Pancreas (tissue), 10 donors: ENCODE results near the gene MYH13. TPM values are rescaled to one million over a fixed set of nuclear protein-coding genes. Genes with fewer than 3 reads are reported as not detected.

ENCODE experiments used
- ATAC-seq, 4 donors: fragments of 200-7000 bp; cut with Tn5 transposase; one replicate each; pipeline versions ENCODE4 v1.8.0 to v1.9.1; 2020; ENCODE audit warnings: mild to moderate bottlenecking in 4 of 4, moderate library complexity in 4 of 4
- DNase-seq, 6 donors: peaks; one replicate each; pipeline ENCODE4 v3.0.0-alpha.2; 2020
- FAIRE-seq: peaks from 2 replicates; lab custom pipeline; 2012; peaks lifted over from hg19 to GRCh38; lab: Jason Lieb, UNC
- H3K27ac ChIP-seq, 4 donors: fragments of 200-600 bp; sonication (generic); 1 replicate in 3 of 4; 2 replicates in 1 of 4; pipeline versions ENCODE4 v1.5.0 to v1.8.0; 2020
- H3K27me3 ChIP-seq, 4 donors: fragments of 200-600 bp; one replicate each; pipeline ENCODE4 v1.8.0; 2021
- H3K36me3 ChIP-seq, 3 donors: fragments of 200-600 bp; sonication (generic) in 1 of 3; one replicate each; pipeline versions ENCODE4 v1.5.0 to v1.8.0; 2020 to 2021
- H3K4me1 ChIP-seq, 3 donors: fragments of 200-600 bp; one replicate each; pipeline ENCODE4 v1.8.0; 2021
- H3K4me3 ChIP-seq, 4 donors: fragments of 200-600 bp; sonication (generic) in 2 of 4; one replicate each; pipeline versions ENCODE4 v1.5.0 to v1.8.0; 2020 to 2021
- H3K9me3 ChIP-seq, 4 donors: fragments of 200-600 bp; one replicate each; pipeline ENCODE4 v1.8.0; 2021
- WGBS, 2 donors: extraction: QIAGEN DNeasy Blood & Tissue Kit; methylation state at CpG; one replicate each; pipeline ENCODE4 v1.1.7; 2013; 5-methylcytosine and 5-hydroxymethylcytosine counted together
- intact Hi-C, 3 donors: fragments of 100-400 bp; cut with DNase I; formaldehyde crosslinking; loops; one replicate each; pipeline versions ENCODE4 v1.11.1 to v1.14.2; 2022
- polyA plus RNA-seq, 2 donors: library from polyadenylated mRNA; stranded (reverse); fragments of 200-250 nt; gene quantifications; one replicate each; pipeline ENCODE4 v1.2.3, GENCODE V29; 2013
- total RNA-seq, 6 donors: library from RNA; stranded (reverse); fragmentation: NEBNext Ultra II Directional in 4 of 6; extraction: Animal tissue kit (Norgen Biotek cat#: 25700) in 4 of 6; gene quantifications; one replicate each; pipeline versions ENCODE4 v1.2.1 to v1.2.4, GENCODE V29; 2021 to 2023
- TF ChIP-seq, protein P1 (sequence below), 4 donors: fragments of 200-600 bp; sonication (generic) in 3 of 4; IDR thresholded peaks; one replicate each; pipeline versions ENCODE4 v1.5.0 to v1.8.0; 2021; ENCODE audit warnings: antibody characterized with exemption in 4 of 4
- donor health status: healthy with polysubstance abuse.
- donor health status: DM: no; HTN: no; CAD: no; lungs with moderate emphysema.
- donor health status: DM: no; HTN: no; CAD: no.
- donor health status: control.
- donor health status: control.
- donor health status: Bipolar disorder and iron deficiency.
- donor health status: DM: yes; HTN: yes; CAD: no.
- donor health status: DM: no; HTN: no; CAD: no.
- donor health status: DM: no; HTN: no; CAD: no.
- donor health status: DM: yes; HTN: yes; CAD: no.

The MYH13 gene
- total and polyA plus RNA-seq, 8 donors = not detected

DNA sequence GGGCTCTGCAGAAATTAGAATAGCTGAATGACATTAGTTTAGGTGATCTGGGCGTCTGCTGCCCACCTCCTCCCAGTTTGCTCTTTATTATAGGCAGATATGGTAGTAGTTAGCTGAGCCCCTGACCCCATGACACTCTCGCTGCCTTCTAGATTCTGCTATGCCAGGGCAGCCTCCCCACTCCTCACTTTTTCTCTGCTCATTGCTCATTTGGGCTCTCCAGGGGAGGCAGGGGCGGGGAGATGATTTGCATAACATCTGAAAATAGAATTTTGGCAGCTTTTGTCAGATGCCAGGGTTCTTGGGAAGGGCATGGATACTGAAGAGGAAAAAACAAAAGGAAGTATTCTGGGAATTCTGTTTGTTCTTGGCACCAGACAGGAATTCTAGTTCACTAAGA is 96.4 kb downstream of the MYH13 start:
- TF ChIP-seq, protein P1, sequence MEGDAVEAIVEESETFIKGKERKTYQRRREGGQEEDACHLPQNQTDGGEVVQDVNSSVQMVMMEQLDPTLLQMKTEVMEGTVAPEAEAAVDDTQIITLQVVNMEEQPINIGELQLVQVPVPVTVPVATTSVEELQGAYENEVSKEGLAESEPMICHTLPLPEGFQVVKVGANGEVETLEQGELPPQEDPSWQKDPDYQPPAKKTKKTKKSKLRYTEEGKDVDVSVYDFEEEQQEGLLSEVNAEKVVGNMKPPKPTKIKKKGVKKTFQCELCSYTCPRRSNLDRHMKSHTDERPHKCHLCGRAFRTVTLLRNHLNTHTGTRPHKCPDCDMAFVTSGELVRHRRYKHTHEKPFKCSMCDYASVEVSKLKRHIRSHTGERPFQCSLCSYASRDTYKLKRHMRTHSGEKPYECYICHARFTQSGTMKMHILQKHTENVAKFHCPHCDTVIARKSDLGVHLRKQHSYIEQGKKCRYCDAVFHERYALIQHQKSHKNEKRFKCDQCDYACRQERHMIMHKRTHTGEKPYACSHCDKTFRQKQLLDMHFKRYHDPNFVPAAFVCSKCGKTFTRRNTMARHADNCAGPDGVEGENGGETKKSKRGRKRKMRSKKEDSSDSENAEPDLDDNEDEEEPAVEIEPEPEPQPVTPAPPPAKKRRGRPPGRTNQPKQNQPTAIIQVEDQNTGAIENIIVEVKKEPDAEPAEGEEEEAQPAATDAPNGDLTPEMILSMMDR (IDR thresholded peaks at IDR 0.05) = no peak
- intact Hi-C loops = no loop called here

DNA sequence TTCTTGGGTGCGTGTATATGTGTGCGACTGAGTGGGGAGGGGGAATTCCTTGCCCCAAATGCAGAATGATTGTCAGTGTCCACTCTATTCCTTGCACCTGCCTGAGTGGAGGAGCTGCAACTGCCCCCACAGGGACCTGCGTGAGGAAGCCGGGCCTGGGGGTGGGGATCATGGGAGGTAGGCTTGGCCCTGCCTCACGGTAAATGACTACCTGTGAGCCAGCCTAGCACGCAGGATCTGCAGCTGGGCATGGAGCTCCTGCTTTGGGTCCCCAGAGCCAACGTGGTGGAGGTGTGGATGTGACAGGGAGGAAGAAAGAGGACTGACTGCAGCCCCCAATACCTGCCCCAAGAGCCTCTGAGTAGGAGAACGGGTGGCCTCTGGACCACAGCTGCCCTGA is 97.4 kb downstream of the MYH13 start:
- no peak for FAIRE-seq
- 58 to 72% methylated on average over 8 of the region's 8 CpGs for WGBS, 2 donors
- no peak for DNase-seq
- ATAC-seq = no peak
- TF ChIP-seq, protein P1 (IDR thresholded peaks at IDR 0.05) = no peak
- no peaks in the 10 kb centered on the region for H3K36me3 ChIP-seq
- no peak overlapping the region for H3K27ac ChIP-seq
- H3K4me1 ChIP-seq = no peaks in the 10 kb centered on the region
- intact Hi-C loops = no loop called here
- H3K4me3 ChIP-seq = no peak overlapping the region
- no peaks in the 10 kb centered on the region for H3K9me3 ChIP-seq
- H3K27me3 ChIP-seq = peaks cover 0 to 4% (median 0%) of the 10 kb centered on the region in 4 donors

More for the DNA sequence above, 96.4 kb downstream of the MYH13 start:
- Histone ChIP-seq H3K36me3 (no peaks in the 10 kb centered on the region), H3K27ac (no peak overlapping the region), H3K4me1 (no peaks in the 10 kb centered on the region), H3K27me3 (peaks cover 0 to 4% (median 0%) of the 10 kb centered on the region in 4 donors), H3K9me3 (no peaks in the 10 kb centered on the region), H3K4me3 (no peak overlapping the region)
- FAIRE-seq (no peak), DNase-seq (no peak), ATAC-seq (no peak)
- WGBS, 2 donors = 33 to 37% methylated on average over 3 of the region's 3 CpGs

DNA sequence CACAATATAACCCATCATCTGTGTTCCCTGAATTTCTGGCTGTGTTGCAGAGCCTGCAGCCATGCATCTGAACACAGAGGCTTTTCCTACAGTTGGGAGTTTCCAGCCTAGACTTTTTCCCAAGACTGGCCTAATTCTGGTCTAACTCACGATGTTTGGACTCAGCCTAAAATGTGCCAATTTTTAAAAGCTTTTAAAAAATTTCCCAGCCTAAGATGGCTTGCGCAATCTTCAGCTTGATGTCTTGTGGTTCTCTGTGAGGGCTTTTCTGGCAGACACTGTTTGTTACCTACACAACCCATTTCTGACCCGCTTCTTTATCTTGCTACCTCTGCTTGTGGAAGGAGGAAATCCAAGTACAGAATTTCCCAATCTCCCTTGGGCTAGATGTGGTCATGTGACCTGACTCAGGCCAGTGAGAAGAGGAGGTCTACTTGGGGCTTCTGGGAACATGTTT is 101.7 kb downstream of the MYH13 start:
- TF ChIP-seq, protein P1 (IDR thresholded peaks at IDR 0.05) = no peak
- peak in 2 of 4 donors; percentile 38 to 58 for ATAC-seq
- 62 to 65% methylated on average over 3 of the region's 3 CpGs for WGBS, 2 donors
- Histone ChIP-seq H3K4me1 (no peaks in the 10 kb centered on the region), H3K4me3 (no peak overlapping the region), H3K27ac (no peak overlapping the region), H3K36me3 (no peaks in the 10 kb centered on the region), H3K9me3 (no peaks in the 10 kb centered on the region), H3K27me3 (no peaks in the 10 kb centered on the region)
- intact Hi-C loops = no loop called here
- DNase-seq = no peak
- FAIRE-seq = no peak

DNA sequence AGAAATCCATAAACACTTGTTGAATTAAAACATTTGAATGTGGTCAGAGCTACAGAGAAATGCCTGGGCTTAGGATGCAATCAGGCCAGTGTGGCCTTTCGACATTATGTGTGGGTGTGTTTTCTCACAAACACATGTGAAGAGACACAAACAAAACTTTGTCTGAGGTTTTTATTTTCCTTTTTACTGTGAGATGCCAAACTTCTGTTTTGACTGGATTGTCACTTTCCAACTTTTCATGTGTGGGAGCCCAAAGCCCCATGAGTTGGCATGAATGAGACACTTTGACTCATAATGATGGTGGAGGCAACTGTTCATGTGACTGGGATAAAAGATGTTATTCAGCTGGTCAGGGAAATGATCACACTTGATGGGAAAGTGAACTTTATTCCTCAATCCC is 102.5 kb downstream of the MYH13 start:
- FAIRE-seq = no peak
- Histone ChIP-seq H3K4me1 (no peaks in the 10 kb centered on the region), H3K36me3 (no peaks in the 10 kb centered on the region), H3K27me3 (no peaks in the 10 kb centered on the region), H3K27ac (no peak overlapping the region), H3K9me3 (no peaks in the 10 kb centered on the region), H3K4me3 (no peak overlapping the region)
- 67 to 80% methylated on average over 1 of the region's 1 CpG for WGBS, 2 donors
- no peak for DNase-seq
- ATAC-seq = peak in 1 of 4 donors; percentile 32
- TF ChIP-seq, protein P1 (IDR thresholded peaks at IDR 0.05) = no peak
- intact Hi-C loops = no loop called here

DNA sequence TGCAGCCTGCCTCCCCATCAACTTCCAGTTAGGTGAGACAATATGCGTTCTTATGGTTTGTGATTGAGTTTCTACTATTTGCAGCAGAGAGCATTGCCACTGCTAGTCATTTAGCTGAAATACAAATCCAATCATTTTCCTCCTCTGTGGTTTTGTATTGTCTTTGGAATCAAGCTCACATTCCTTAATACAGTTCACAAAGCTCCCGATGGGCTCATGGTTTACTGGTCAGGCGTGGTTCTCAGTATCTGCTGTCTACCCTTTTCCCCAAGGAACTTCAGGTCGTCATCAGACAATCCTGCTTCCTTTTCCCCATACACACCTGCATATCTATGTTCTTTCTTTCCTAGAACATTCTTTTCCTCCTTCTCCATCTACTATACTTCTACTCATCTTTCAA is 104.8 kb downstream of the MYH13 start:
- H3K36me3 ChIP-seq = no peaks in the 10 kb centered on the region
- no peaks in the 10 kb centered on the region for H3K27me3 ChIP-seq
- FAIRE-seq = no peak
- DNase-seq = no peak
- no peak for ATAC-seq
- H3K27ac ChIP-seq = no peak overlapping the region
- H3K4me1 ChIP-seq = no peaks in the 10 kb centered on the region
- TF ChIP-seq, protein P1 (IDR thresholded peaks at IDR 0.05) = no peak
- no peaks in the 10 kb centered on the region for H3K9me3 ChIP-seq
- H3K4me3 ChIP-seq = no peak overlapping the region
- intact Hi-C loops = no loop called here
- WGBS, 2 donors = 55 to 69% methylated on average over 4 of the region's 4 CpGs
